ENCODE results near the gene NR1H3. TPM values are rescaled to one million over a fixed set of nuclear protein-coding genes. Genes with fewer than 3 reads are reported as not detected.

The NR1H3 gene
- total RNA-seq, 6 donors from 2014 or later: 37.3 to 367 (median 49.2) TPM

- H3K27me3 ChIP-seq: no peaks in the 10 kb centered on the region
- ATAC-seq (ENCODE audit: low FRiP score in 2 of 2) (no peak), DNase-seq (no peak)
- WGBS, 2 donors: 92 to 94% methylated on average over 4 of the region's 4 CpGs
- H3K4me3 ChIP-seq: no peak overlapping the region
- no peak overlapping the region for H3K27ac ChIP-seq
- H3K9me3 ChIP-seq: peaks cover 0 to 8% (median 5%) of the 10 kb centered on the region in 4 donors
- TF ChIP-seq POLR2A (IDR thresholded peaks at IDR 0.05): no peak
- no peak for TF ChIP-seq CTCF (IDR thresholded peaks at IDR 0.05)
- TF ChIP-seq POLR2AphosphoS5 (IDR thresholded peaks at IDR 0.05): no peak
- no peak for TF ChIP-seq EP300 (IDR thresholded peaks at IDR 0.05)
- H3K4me1 ChIP-seq: no peaks in the 10 kb centered on the region
- peaks cover 42 to 100% (median 85%) of the 10 kb centered on the region in 4 donors for H3K36me3 ChIP-seq
Observed at GRCh38 chr11:47296045-47296444, 38.2 kb downstream of the NR1H3 start.

GRCh38 chr11:47299078-47299477 is 41.3 kb downstream of the NR1H3 start:
- DNase-seq: no peak
- Histone ChIP-seq H3K4me3 (no peak overlapping the region), H3K4me1 (no peaks in the 10 kb centered on the region), H3K27me3 (no peaks in the 10 kb centered on the region), H3K9me3 (peaks cover 0 to 20% (median 5%) of the 10 kb centered on the region in 4 donors), H3K27ac (no peak overlapping the region), H3K36me3 (peaks cover 23 to 100% (median 77%) of the 10 kb centered on the region in 4 donors)
- no peak for TF ChIP-seq POLR2A (IDR thresholded peaks at IDR 0.05)
- no peak for TF ChIP-seq CTCF (IDR thresholded peaks at IDR 0.05)
- TF ChIP-seq POLR2AphosphoS5 (IDR thresholded peaks at IDR 0.05): no peak
- no peak for TF ChIP-seq EP300 (IDR thresholded peaks at IDR 0.05)
- WGBS, 2 donors: 98 to 100% methylated on average over 3 of the region's 3 CpGs
- no peak for ATAC-seq (ENCODE audit: low FRiP score in 2 of 2)

- peaks cover 17 to 100% (median 71%) of the 10 kb centered on the region in 4 donors for H3K36me3 ChIP-seq
- H3K27me3 ChIP-seq: no peaks in the 10 kb centered on the region
- peaks cover 0 to 20% (median 5%) of the 10 kb centered on the region in 4 donors for H3K9me3 ChIP-seq
- no peak overlapping the region for H3K27ac ChIP-seq
- ATAC-seq (ENCODE audit: low FRiP score in 2 of 2): no peak
- DNase-seq: no peak
- no peaks in the 10 kb centered on the region for H3K4me1 ChIP-seq
- TF ChIP-seq POLR2A (IDR thresholded peaks at IDR 0.05) (no peak), POLR2AphosphoS5 (IDR thresholded peaks at IDR 0.05) (no peak), EP300 (IDR thresholded peaks at IDR 0.05) (no peak), CTCF (IDR thresholded peaks at IDR 0.05) (no peak)
- 98 to 100% methylated on average over 1 of the region's 1 CpG for WGBS, 2 donors
- H3K4me3 ChIP-seq: no peak overlapping the region
Observed at GRCh38 chr11:47302853-47303252, 45.1 kb downstream of the NR1H3 start.

GRCh38 chr11:47305734-47306483 is 48.1 kb downstream of the NR1H3 start:
- Histone ChIP-seq H3K27ac (no peak overlapping the region), H3K36me3 (peaks cover 35 to 100% (median 79%) of the 10 kb centered on the region in 4 donors), H3K4me3 (no peak overlapping the region), H3K4me1 (no peaks in the 10 kb centered on the region), H3K9me3 (peaks cover 0 to 12% (median 0%) of the 10 kb centered on the region in 4 donors), H3K27me3 (no peaks in the 10 kb centered on the region)
- DNase-seq (no peak), ATAC-seq (ENCODE audit: low FRiP score in 2 of 2) (peak in 1 of 2 donors; percentile 37)
- TF ChIP-seq EP300 (IDR thresholded peaks at IDR 0.05) (no peak), POLR2AphosphoS5 (IDR thresholded peaks at IDR 0.05) (no peak), CTCF (IDR thresholded peaks at IDR 0.05) (no peak), POLR2A (IDR thresholded peaks at IDR 0.05) (no peak)
- WGBS, 2 donors: 94 to 100% methylated on average over 1 to 3 of the region's 3 CpGs

GRCh38 chr11:47306484-47306844 is 48.7 kb downstream of the NR1H3 start:
- no peak for TF ChIP-seq POLR2A (IDR thresholded peaks at IDR 0.05)
- no peak for TF ChIP-seq EP300 (IDR thresholded peaks at IDR 0.05)
- TF ChIP-seq CTCF (IDR thresholded peaks at IDR 0.05): no peak
- no peak for TF ChIP-seq POLR2AphosphoS5 (IDR thresholded peaks at IDR 0.05)
- H3K27me3 ChIP-seq: no peaks in the 10 kb centered on the region
- DNase-seq: no peak
- no peak for ATAC-seq (ENCODE audit: low FRiP score in 2 of 2)
- H3K27ac ChIP-seq: no peak overlapping the region
- H3K4me3 ChIP-seq: no peak overlapping the region
- peaks cover 0 to 12% (median 0%) of the 10 kb centered on the region in 4 donors for H3K9me3 ChIP-seq
- WGBS, 2 donors: 56 to 95% methylated on average over 1 of the region's 1 CpG
- H3K36me3 ChIP-seq: peaks cover 36 to 100% (median 83%) of the 10 kb centered on the region in 4 donors
- no peaks in the 10 kb centered on the region for H3K4me1 ChIP-seq

Measured in upper lobe of left lung (tissue), 6 donors.